GM12874 (cell line): Measurements from ENCODE around the gene AKAP13.

Experiments
- TF ChIP-seq, protein P1 (sequence below): IDR thresholded peaks from 2 replicates; pipeline ENCODE4 v1.5.1; 2011; ENCODE audit warnings: low read depth, mild to moderate bottlenecking, control low read depth, low read length, moderate library complexity; ENCODE audit not compliant: insufficient read depth

AKAP13 gene

GRCh38 chr15:85542895-85543331 is 162.5 kb downstream of the AKAP13 start:
- TF ChIP-seq, protein P1, sequence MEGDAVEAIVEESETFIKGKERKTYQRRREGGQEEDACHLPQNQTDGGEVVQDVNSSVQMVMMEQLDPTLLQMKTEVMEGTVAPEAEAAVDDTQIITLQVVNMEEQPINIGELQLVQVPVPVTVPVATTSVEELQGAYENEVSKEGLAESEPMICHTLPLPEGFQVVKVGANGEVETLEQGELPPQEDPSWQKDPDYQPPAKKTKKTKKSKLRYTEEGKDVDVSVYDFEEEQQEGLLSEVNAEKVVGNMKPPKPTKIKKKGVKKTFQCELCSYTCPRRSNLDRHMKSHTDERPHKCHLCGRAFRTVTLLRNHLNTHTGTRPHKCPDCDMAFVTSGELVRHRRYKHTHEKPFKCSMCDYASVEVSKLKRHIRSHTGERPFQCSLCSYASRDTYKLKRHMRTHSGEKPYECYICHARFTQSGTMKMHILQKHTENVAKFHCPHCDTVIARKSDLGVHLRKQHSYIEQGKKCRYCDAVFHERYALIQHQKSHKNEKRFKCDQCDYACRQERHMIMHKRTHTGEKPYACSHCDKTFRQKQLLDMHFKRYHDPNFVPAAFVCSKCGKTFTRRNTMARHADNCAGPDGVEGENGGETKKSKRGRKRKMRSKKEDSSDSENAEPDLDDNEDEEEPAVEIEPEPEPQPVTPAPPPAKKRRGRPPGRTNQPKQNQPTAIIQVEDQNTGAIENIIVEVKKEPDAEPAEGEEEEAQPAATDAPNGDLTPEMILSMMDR = no peak

DNA sequence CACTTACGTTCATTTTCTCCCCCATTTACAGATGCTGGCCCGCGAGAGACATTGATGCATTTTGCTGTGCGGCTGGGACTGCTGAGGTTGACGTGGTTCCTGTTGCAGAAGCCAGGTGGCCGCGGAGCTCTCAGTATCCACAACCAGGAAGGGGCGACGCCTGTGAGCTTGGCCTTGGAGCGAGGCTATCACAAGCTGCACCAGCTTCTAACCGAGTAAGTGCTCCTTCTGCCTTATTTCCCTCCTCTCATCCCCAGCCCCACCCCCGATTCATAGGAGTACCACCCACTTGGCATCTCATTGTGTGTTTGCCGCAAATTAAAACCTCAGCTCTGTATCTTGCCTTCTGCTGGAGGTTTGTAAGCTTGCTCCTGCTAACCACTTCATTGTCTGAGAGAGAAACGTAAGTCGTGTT is 163.3 kb downstream of the AKAP13 start:
- TF ChIP-seq, protein P1 = no peak

- TF ChIP-seq, protein P1 = no peak
These were observed 164.8 kb downstream of the AKAP13 start for GRCh38 chr15:85545185-85545584.

- TF ChIP-seq, protein P1 = no peak
These were observed 165.3 kb downstream of the AKAP13 start for GRCh38 chr15:85545752-85546151.

DNA sequence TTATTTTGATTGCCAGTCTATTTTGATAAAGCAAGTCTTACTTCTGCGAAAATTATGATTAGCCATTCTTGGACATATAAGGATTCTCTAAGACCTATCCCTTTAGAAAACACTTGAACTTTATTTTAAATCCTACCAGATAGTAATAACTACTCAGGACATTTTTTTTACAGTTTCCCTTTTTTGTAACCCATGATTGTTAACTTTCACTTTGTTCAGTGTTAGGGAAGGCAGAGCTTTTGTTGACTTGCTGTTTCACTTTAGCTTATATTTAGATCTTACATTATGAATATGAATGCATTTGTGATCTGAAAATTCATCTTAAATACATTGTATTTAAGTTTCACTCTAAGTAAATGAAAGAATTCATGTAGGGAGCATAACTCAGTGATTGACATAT is 167.0 kb downstream of the AKAP13 start:
- TF ChIP-seq, protein P1 = no peak

DNA sequence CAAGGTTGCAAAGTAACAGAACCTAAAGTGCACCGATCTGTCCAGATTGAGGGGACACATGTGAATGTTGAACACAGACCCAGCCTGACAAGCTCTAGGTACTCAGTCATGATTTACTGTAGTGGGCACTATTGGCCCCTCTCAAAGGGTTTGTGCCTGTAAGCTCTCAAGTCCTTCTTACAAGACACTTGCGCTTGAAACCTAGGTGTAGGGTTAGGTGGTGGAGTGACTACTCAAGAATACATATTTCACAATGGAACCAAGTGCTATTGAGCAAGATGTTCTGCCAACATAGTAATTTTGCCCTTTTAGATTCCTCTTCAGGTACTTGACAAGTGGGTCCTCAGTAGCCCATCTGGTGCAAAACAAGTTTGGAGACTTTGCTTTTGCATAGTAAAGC is 169.9 kb downstream of the AKAP13 start:
- TF ChIP-seq, protein P1 = no peak

- TF ChIP-seq, protein P1 = no peak
These were observed 170.9 kb downstream of the AKAP13 start for GRCh38 chr15:85551221-85551832.
